HepG2 (cell line): ENCODE results near the gene DLL3.

Experiments
- BRF2 ChIP-seq: sonication (generic); formaldehyde crosslinking; IDR thresholded peaks from 2 replicates; pipeline ENCODE4 v1.8.1; 2022; ENCODE audit warnings: mild to moderate bottlenecking, missing genetic modification reagents
- CBX5 ChIP-seq: sonication (generic); formaldehyde crosslinking; IDR thresholded peaks from 2 replicates; pipeline ENCODE4 v1.4.0; 2020; ENCODE audit warnings: missing genetic modification reagents, borderline replicate concordance
- CERS6 ChIP-seq: sonication (generic); formaldehyde crosslinking; IDR thresholded peaks from 2 replicates; pipeline ENCODE4 v1.5.0; 2020; ENCODE audit warnings: missing genetic modification reagents
- DNMT1 ChIP-seq: sonication (generic); formaldehyde crosslinking; IDR thresholded peaks from 2 replicates; pipeline ENCODE4 v1.5.1; 2020; ENCODE audit warnings: mild to moderate bottlenecking, missing genetic modification reagents
- EZH2 ChIP-seq: conservative IDR thresholded peaks from 2 replicates; pipeline ENCODE4 v1.6.1; 2012; ENCODE audit warnings: mild to moderate bottlenecking, low read depth, low read length, moderate library complexity
- HNF1B ChIP-seq: sonication (generic); formaldehyde crosslinking; IDR thresholded peaks from 2 replicates; pipeline ENCODE4 v1.5.1; 2020; ENCODE audit warnings: mild to moderate bottlenecking, moderate library complexity, missing genetic modification reagents
- HNRNPLL ChIP-seq: fragments of 200-400 bp; formaldehyde crosslinking; IDR thresholded peaks from 2 replicates; pipeline ENCODE4 v1.6.1; 2017; ENCODE audit warnings: mild to moderate bottlenecking, low read depth, low read length; ENCODE audit not compliant: poor library complexity, severe bottlenecking
- KMT2A ChIP-seq: sonication (generic); formaldehyde crosslinking; IDR thresholded peaks from 2 replicates; pipeline ENCODE4 v1.4.0; 2020; ENCODE audit warnings: missing genetic modification reagents
- REST ChIP-seq, 2 experiments: IDR thresholded peaks; 2 replicates each; pipeline ENCODE4 v1.6.1; 2011 to 2012; ENCODE audit warnings: low read length in 2 of 2, borderline replicate concordance in 1 of 2, low read depth in 1 of 2, mild to moderate bottlenecking in 1 of 2, moderate library complexity in 1 of 2
- TIGD3 ChIP-seq: sonication (generic); formaldehyde crosslinking; IDR thresholded peaks from 2 replicates; pipeline ENCODE4 v1.5.1; 2020; ENCODE audit warnings: mild to moderate bottlenecking, missing genetic modification reagents, borderline replicate concordance
- TOE1 ChIP-seq: sonication (generic); formaldehyde crosslinking; IDR thresholded peaks from 2 replicates; pipeline ENCODE4 v1.4.0; 2020; ENCODE audit warnings: mild to moderate bottlenecking, missing genetic modification reagents
- ZIK1 ChIP-seq: sonication (generic); formaldehyde crosslinking; IDR thresholded peaks from 2 replicates; pipeline ENCODE4 v1.5.0; 2020; ENCODE audit warnings: mild to moderate bottlenecking, low read depth, missing genetic modification reagents, borderline replicate concordance
- ZNF121 ChIP-seq: sonication (generic); formaldehyde crosslinking; IDR thresholded peaks from 2 replicates; pipeline ENCODE4 v1.5.0; 2020; ENCODE audit warnings: mild to moderate bottlenecking, missing genetic modification reagents

GRCh38 chr19:39554701-39555311, 56.1 kb downstream of the DLL3 start:
- no peak for TF ChIP-seq TIGD3 (CRISPR knock-in tag)
- TF ChIP-seq EZH2, result no peak
- no peak for TF ChIP-seq BRF2
- no peak for TF ChIP-seq KMT2A (CRISPR knock-in tag)
- no peak for TF ChIP-seq DNMT1 (CRISPR knock-in tag)
- TF ChIP-seq REST (IDR thresholded peaks at IDR 0.05; ENCODE audit: borderline replicate concordance in 1 of 2, low read depth in 1 of 2, low read length in 2 of 2), result no peak
- no peak for TF ChIP-seq CBX5 (CRISPR knock-in tag)
- no peak for TF ChIP-seq TOE1
- TF ChIP-seq HNRNPLL, result no peak
- no peak for TF ChIP-seq HNF1B (CRISPR knock-in tag)
- TF ChIP-seq ZNF121 (CRISPR knock-in tag), result no peak
- no peak for TF ChIP-seq CERS6 (CRISPR knock-in tag)
- TF ChIP-seq ZIK1 (CRISPR knock-in tag), result no peak
